ELR (cell line): ENCODE results near the gene USP6NL.
"Not testable (repeated sequence)": the region's sequence is repeated elsewhere in the genome, so short reads cannot be mapped to it uniquely, and the experiment has no call there.

ENCODE experiments used
- DNase-seq: peaks from one replicate; pipeline ENCODE4 v3.0.0-alpha.2; 2015; ENCODE audit warnings: low read depth

USP6NL gene

DNA sequence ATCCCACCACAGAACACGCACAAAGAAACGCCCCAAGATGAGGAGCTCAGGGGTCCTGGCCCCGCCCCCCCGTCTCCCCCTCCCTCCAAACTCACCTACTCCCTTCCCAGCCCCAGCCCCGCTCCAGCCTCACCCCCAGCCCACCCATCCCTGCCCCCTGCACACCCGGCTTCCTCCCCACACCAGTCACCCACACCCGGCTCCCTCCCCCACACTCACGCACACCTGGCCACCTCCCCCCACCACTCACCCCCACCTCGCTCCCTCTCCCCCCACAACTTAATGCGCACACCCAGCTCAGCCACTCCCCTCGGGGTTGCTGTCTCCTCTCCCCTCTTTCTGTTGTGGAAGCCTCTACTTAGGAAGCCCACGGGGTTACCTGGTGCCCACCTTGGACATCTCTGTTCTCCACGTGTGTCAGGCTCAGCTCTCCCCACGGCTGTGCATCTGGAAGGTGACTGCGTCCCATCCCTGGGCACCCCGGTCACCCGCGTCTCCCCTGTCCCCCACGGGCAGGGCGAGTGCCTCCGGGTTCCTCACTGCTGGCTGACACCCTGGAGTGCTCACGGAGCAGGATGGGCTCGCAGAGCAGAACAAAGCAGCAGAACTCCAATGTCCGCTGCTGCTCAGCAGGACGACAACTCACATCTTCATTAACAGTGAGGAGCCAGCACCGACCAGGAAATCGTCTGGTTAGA lies 166.8 kb downstream of the USP6NL start:
- no peak for DNase-seq

DNA sequence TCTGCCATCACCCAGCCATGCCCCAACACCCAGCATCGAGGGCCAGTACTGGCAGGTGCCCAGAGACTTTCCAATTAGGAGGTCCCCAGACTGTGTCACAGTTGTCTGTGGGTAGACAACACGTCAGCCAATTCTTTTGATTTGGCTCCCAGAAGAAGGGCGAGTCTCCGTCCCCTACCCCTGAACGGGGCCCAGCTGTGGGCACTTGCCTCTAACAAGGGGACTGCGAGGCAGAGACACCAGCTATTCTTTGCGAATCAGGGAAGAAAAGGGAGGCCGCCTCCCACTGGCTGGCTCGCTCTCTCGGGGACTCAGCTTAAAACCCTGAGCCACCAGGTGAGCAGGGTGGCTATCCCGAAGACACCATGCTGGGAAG lies 167.3 kb downstream of the USP6NL start:
- DNase-seq = no peak

DNA sequence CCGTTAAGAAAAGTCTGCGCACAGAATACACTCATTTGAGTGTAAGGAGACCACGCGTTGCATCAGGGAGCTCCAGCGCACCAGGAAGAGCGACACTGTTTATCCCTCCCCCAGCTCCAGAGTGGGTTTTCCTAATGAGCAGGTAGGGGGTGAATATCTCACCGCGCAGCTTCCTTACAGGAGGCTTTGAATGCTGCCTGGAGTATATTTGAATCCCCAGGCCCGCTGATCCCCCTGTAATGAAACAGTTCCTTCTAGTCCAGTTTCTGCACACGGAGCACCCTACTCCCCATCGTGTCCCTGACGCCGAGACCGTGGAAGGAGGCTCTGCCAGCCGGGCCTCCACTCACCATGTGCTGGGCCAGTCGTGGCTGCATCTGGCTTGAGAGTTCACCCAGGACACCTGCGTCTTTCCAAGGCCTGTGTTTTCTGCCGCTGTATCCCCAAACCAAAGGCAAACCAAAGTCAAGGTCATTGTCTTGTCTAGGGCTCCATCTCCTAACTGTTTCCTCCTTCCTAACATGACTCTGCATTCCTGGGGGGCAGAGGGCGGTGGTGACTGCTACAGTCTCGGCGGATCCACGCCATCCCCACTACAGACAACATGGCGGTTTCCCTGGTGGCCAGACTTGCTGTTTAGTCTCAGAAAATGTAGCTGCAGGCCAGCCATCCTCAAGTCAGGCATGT lies 167.8 kb downstream of the USP6NL start:
- no peak for DNase-seq

DNA sequence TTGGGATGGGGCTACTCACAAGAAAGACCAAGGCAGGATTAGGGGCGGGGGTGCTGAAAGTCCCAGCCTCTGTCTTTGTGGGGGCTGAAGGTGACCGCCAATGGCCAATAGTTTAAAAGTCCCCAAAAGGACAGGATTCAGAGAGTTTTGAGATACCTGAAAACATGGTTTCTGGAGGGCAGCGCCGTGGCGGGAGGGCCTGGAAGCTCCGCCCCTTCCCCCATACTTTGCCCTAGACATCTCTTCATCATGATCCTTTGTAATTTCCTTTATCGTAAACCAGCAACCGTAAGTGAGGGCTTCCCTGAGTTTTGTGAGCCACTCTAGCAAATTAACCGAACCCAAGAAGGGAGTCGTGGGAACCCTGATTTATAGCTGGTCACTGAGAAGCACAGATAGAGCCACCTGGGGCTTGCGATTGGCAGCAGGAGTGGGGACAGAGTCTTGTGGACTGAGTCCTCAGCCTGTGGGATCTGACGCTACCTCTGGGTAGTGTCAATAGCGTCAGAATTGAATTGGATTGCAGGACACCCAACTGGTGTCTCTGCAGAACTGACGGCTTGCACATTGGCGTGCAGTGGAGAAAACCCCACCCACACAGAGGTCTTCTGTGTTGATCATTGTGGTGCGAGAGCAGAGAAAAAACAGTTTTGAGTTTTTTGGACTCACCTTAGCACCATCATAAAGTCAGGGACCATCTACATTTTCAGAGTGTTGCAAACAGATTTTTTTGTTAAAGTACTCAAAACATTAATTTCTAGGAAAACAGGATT lies 169.3 kb downstream of the USP6NL start:
- DNase-seq = no peak

DNA sequence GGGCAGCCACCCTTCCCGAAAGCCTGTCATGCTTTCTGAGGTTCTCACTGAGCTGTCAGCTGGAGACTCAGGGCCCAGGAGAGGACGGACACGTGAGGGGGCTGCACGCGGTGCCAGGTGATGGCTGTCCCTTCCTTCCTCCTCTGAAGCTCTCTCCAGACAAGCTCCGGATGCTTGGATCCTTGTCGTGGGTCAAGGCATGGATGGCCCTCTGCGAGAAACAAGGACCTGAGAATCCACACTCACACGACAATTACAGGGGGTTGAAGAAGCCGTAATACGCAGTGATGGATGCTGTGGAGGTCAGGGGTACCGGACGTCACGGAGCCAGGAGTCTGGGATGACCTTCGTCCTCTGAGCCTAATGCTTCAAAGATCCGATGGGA lies 170.3 kb downstream of the USP6NL start:
- DNase-seq = no peak

DNA sequence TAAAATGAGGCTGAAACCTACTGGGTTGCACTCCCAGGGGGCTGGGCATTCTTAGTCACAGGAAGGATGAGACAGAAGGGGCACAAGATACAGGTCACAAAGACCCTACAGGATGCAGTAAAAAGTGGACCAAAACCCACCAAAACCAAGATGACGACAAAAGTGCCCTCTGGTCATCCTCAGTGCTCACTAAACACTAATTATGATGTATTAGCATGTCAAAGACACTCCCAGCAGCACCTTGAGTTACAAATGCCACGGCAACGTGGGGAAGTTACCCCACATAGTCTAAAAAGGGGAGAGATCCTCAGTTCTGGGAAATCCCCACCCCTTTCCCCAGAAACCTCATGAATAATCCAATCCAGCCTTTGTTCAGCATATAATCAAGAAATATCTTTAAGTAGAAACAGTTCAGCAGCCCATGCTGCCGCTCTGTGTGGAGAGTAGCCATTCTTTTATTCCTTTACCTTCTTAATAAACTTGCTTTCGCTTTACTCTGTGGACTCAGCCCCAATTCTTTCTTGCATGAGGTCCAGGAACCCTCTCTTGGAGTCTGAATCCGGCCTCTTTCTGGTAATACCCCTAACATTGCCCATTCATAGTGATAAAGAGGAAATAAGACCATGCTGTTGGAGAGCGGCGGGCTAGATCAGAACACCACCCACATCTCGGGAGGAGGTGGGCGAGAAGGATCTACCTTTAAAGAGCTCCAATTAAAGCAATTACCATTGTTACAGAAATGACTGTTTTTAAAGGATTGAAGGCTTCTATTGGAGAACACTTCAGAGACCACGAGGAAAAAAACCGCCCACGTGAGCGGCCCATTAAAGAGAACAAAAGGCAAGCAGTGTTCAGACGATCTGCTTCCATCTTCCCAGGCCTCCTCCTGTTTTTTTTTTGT lies 170.9 kb downstream of the USP6NL start:
- no peak for DNase-seq

DNA sequence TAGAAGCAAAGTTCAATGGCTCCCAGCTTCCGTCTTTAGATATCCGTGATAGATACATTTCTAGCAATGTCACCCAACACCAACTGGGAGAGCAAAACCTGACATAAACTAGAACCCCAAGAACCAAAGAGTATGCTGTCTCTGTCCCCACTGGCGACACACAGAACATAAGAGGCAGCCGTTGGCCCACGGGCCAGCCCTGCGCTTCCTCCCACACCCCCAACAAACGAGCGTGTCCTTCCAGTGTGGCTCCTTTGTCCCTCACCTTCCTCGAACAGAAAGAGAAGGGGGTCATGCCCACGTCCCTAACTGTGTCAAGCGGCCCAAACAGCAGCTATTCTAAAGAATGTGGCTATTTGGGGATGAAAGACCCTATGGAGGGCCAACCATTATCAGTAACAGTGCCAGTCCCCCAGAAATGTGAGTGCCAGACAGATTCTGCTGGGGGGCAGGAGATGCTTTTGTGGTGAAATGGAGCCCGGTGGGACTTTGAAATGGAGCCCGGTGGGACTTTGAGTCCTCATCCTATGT lies 171.9 kb downstream of the USP6NL start:
- no peak for DNase-seq

DNA sequence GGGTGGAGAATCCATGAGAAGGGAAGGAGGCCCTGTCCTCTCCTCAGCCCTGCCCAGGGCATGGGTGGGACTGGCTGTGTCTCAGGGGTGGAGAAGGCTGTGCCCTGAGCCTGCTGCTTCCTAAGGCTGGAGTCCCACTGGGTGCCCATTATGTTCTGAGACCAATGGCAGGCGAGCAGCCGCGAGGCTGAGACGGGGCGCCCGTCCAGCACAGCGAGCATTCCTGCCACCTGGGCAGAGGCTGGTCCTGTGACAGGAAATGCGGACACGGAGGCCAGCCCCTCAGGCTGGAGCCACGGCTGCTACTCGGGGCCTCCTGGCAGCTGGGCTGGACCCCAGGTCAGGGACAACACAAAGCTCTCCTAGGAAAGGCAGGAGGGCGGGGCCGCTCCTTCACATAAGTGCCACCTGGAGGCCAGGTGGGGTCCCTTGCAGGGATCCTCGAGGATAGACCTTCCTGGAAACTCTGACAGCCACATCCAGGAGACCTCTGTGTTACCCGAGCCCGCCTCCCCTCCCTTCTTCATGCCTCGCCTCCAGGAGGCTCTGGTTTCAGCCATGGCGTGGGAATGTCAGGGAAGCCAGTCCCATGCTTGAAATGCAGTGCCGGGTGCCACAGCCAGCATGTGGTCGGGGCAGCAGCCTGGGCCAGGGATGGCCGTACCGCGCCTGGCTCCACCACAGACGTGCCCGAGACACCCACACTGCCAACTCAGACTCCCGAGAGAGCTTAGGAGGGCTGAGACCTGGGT lies 173.9 kb downstream of the USP6NL start:
- DNase-seq = no peak

DNA sequence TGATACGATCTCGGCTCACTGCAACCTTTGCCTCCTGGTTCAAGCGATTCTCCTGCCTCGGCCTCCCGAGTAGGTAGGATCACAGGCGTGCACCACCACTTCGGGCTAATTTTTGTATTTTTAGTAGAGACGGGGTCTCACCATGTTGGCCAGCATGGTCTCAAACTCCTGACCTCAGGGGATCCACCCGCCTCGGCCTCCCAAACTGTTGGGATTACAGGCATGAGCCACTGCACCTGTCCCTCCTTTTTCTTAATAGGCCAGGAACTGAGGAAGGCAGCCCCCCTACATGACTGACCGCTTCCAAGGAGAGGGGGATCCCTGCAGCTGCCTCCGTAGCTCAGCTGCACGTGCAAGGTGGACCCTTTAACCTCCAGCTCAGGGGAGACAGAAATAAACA lies 175.0 kb downstream of the USP6NL start:
- not testable (repeated sequence) for DNase-seq

DNA sequence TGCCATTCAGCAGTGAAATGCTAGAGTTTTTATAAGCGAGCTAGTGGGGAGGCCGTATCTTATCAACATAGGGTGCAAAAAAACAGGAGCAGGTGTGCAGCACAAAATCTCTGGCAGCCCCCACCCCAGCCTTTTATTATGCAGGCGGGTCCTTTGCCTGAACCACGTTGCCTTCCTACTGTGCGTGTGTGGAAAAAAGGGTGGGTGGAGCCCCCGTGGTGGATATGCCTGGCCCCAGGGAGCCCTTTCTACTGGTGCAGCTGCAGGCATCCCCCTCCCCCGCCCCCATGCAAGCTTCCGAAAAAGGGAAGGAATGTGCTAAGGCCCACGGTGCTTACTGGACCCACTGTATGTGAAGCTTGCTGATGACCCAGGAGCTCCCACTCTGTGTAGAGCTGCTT lies 175.9 kb downstream of the USP6NL start:
- no peak for DNase-seq

DNA sequence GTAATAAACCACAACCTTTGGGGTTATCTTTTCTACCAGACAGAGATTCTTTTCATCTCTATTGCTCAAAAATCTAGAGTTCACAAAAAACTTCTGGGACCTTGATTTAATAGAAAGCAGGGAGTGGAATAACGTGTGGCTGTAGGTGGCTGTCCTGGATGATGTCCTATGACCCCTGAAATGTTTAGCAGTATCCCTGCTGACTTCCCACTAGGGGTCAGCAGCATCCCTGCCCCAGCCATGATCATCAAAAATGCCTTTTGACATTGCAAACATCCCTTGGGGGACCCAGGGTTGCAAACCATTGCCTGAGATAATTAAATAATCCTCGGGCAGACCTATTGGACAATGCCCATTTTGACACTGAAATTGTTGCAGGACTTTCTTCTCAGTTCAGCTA lies 177.1 kb downstream of the USP6NL start:
- peak; percentile 6 for DNase-seq

DNA sequence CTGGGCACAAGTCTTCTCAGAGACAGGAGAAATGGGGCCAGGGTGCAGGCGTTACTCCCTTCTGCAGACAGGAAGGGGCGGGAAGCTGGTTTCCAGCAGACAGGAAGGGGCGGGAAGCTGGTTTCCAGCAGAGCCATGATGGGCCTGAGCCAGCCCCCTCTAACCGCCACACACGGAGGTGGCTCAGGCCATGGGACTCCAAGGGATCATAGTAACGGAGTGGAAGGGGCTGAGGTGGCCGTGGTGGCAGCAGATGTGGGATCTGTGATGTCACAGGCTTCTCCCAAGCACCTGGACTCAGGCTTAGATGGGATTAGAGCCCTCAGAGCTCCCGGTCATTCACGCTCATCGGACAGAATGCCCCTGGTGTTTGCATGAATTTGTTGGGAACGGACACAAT lies 177.8 kb downstream of the USP6NL start:
- no peak for DNase-seq

DNA sequence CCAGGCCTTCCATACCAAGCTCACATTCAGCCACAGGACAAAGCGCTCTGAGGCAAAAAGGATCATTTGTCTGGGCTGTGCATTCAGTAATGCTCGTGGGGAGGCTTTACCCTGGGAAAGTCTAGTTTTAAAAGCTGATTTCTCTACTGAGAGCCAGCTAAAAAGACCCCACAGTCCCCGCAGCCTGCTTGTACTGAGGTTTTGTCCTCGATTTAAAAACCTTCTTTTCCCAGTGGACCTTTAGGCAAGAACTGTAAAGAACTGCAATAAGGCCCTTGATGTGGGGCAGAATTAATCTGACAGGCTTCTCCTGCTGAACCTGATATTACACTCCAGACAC lies 180.3 kb downstream of the USP6NL start:
- no peak for DNase-seq

DNA sequence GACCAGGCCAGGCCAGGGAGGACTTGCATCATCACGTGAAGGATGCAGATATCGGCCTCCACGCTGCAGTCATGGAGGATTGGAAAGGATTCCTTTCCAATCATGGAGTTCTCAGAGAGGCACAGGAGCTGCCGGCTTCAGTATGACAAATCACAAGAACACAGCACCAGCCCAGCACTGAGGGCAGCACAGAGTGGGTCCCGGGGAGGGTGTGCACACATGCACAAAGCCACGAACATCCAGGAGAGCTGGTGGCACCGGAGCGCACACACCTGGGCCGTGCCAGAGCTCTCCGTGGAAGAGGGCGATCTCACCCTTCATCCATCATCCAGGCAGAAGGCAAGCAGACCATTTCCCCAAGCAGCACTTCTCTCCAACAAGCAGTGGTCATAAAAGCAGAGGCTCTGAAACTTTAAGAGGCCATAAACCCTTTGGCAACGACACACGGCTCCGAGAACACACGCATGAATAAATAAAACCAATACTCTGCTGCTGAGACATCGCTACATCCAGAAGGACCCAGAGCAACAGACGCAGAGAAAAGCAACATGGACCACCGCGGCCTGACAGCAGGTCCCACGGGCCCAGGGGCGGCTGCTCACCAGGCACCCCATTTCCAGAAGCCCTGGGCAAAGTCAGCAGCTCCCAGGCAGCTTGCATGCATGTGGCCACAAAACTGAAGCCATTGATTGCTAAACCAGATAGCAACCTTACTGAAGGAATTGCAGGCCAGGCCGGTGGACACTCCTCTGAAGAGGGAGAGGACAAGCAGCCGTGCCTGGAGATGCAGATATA lies 180.8 kb downstream of the USP6NL start:
- no peak for DNase-seq

DNA sequence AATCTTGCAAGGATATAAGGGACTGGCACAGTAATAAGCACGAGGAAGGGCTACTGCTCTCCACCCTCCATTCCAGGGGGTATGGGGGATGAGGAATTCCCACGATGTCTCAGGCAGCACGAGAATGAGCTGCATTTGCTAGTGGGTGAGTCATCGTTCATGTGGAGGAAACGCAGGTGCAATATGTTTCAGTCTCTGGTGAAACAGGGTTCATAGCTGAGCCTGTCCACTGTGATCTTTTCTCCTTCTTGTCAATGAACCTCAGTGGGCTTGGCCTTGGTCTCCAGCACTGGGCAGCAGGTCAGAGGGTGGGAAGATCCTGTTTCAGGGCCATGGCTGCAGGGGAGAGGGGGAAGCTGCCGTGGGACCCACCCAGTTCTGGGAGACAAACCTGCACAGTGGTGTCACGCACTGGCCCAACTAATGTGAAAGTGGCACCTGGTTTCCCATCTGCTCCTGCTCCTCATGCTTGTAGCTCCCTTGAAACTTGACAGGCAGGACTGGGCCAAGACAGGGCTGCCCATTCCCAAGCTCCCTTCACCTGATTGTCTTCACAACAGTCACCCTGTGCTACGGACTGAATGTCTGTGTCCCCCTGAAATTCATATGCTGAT lies 181.9 kb downstream of the USP6NL start:
- no peak for DNase-seq

DNA sequence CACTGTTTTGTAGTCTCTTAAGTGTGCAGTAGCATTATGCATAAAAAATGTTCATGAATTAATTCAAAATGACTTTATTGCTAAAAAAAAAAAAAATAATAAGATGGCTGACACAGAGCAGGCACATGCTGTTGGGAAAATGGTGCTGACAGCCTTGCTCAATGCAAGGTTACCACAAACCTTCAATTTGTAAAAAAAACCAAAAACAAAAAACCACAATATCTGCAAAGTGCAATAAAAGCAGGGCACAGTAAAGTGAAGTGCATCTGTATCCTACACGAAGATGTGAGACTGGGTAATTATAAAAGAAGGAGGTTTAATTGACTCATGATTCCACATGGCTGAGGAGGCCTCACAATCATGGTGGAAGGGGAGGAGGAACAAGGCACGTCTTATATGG lies 185.8 kb downstream of the USP6NL start:
- no peak for DNase-seq

DNA sequence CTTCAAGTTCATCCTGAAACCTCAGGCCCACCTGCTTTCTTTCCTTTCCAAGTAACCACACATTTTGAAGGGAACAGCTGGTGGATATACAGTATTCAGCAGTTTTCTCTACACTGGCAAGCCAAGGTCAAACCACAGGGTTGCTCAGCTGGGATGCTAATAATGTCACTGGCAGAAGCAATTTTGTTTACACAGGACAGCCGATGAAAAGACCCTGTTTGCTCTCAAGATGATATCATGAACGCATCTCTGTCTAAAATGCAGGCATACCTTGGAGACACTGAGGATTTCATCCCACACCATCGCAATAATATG lies 186.2 kb downstream of the USP6NL start:
- no peak for DNase-seq

DNA sequence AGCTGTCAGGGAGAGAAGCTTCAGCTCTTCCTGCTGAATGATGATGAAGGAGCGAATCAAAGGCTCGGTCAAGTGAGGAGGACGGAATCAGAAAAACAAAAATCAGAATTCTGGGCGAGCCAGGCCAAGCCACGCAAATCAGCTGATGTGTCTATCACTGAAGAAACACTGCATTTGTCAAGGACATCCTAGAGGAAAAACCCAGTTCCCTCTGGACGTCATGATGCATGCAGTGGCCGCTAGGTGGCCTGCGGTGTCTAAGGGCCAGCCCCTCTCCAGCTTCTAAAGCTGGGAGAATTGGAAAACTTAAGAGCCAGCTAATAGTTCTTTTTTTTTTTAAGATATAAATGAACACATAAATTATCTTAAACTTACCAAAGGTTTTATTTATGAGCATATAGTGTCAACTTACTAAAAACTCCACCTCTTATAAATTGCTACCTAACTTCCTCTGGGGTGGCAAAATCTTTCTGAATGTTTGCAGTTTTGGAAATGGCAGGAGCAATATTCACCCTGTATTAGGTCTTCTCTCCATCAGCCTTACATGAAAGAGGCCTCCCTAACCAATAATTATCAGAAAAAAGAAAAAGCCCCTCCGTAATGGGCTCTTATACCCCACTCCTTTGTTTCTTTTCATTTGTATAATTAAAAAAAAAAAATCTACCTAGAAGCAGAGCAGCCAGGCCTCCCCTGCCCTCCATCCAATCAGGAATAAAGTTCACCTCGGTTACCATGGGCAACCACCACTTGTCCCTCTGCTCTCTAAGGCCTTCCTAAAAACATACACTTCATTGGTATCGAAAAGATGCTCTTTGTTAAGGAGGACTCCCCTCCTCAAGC lies 186.8 kb downstream of the USP6NL start:
- DNase-seq = peak; percentile 60

DNA sequence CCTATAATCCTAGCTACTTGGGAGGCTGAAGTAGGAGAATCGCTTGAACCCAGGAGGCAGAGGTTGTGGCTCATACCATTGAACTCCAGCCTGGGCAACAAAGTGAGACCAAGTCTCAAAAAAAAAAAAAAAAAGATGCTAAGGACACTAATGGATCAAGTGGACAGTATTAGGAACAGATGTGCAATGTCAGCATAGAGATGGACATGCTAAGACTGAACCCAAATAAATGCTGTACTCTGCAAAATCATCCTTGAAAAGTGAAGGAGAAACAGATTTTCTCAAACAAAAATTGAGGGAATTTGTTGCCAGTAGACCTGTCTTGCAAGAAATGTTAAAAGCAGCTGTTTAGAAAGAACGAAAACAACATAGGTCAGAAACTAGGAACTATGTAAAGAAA lies 194.5 kb downstream of the USP6NL start:
- no peak for DNase-seq
